Measurements from ENCODE around the gene KRTAP10-8.

GRCh38 chr21:44578371-44579055, 33.4 kb upstream of the KRTAP10-8 start:
- TF ChIP-seq EZH2phosphoT487 (IDR thresholded peaks at IDR 0.05; ENCODE audit: unreplicated experiment) (no peak), CTCF (conservative IDR thresholded peaks at IDR 0.05; ENCODE audit: low read depth in 2 of 2) (no peak), POLR2AphosphoS5 (IDR thresholded peaks at IDR 0.05; ENCODE audit: low read depth) (no peak), STAT1 (IDR thresholded peaks at IDR 0.05; ENCODE audit: unreplicated experiment) (no peak), REST (IDR thresholded peaks at IDR 0.05; ENCODE audit: unreplicated experiment) (no peak), EZH2 (IDR thresholded peaks at IDR 0.05; ENCODE audit: low read depth, unreplicated experiment) (no peak), CREB1 (CRISPR knock-in tag; IDR thresholded peaks at IDR 0.05; ENCODE audit: low read depth) (no peak), JUNB (IDR thresholded peaks at IDR 0.05; ENCODE audit: unreplicated experiment) (no peak), ZNF331 (CRISPR knock-in tag; IDR thresholded peaks at IDR 0.05; ENCODE audit: low read depth) (no peak), ZNF462 (CRISPR knock-in tag; IDR thresholded peaks at IDR 0.05) (no peak), ETS1 (IDR thresholded peaks at IDR 0.05) (no peak), NANOG (IDR thresholded peaks at IDR 0.05; ENCODE audit: borderline replicate concordance) (no peak), ZNF114 (CRISPR knock-in tag; IDR thresholded peaks at IDR 0.05) (no peak)
